GM03348 (cell line): Measurements from ENCODE around the gene RASSF1.

ENCODE experiments used
- DNase-seq: peaks from one replicate; pipeline ENCODE4 v3.0.0; 2012; ENCODE audit warnings: low spot score

RASSF1 gene

GRCh38 chr3:50342813-50343633 is 2.4 kb upstream of the RASSF1 start:
- no peak for DNase-seq

- no peak for DNase-seq
Observed at GRCh38 chr3:50341996-50342650, 1.5 kb upstream of the RASSF1 start.

- no peak for DNase-seq
Observed at GRCh38 chr3:50341537-50341936, 901 bp upstream of the RASSF1 start.

GRCh38 chr3:50340147-50340447 is 539 bp downstream of the RASSF1 start:
- DNase-seq: no peak

- DNase-seq: peak; percentile 55
Observed at GRCh38 chr3:50339485-50340146, 1.0 kb downstream of the RASSF1 start.

GRCh38 chr3:50338965-50339364 is 1.7 kb downstream of the RASSF1 start:
- no peak for DNase-seq

- peak; percentile 98 for DNase-seq
Observed at GRCh38 chr3:50337175-50337861, 3.3 kb downstream of the RASSF1 start.

GRCh38 chr3:50336452-50337174 is 4.0 kb downstream of the RASSF1 start:
- DNase-seq: peak; percentile 35

- no peak for DNase-seq
Observed at GRCh38 chr3:50334339-50335075, 6.1 kb downstream of the RASSF1 start.

- peak; percentile 49 for DNase-seq
Observed at GRCh38 chr3:50333744-50334328, 6.8 kb downstream of the RASSF1 start.

GRCh38 chr3:50331364-50331907 is 9.2 kb downstream of the RASSF1 start:
- DNase-seq: no peak

- no peak for DNase-seq
Observed at GRCh38 chr3:50330330-50330729, 10.3 kb downstream of the RASSF1 start.

- DNase-seq: peak; percentile 97
Observed at GRCh38 chr3:50327943-50328691, 12.5 kb downstream of the RASSF1 start, which contains the start of gene TUSC2. TUSC2 (minus strand) TSS chr3:50328223; CDS start chr3:50328099, 124 bp downstream.

- DNase-seq: no peak
Observed at GRCh38 chr3:50327129-50327528, 13.5 kb downstream of the RASSF1 start.

- DNase-seq: no peak
Observed at GRCh38 chr3:50326182-50326541, 14.5 kb downstream of the RASSF1 start.

- DNase-seq: no peak
Observed at GRCh38 chr3:50325497-50326181, 15.0 kb downstream of the RASSF1 start.

- DNase-seq: no peak
Observed at GRCh38 chr3:50325113-50325480, 15.5 kb downstream of the RASSF1 start.

GRCh38 chr3:50324351-50325112 is 16.1 kb downstream of the RASSF1 start:
- DNase-seq: peak; percentile 82
